ENCODE measurements around the gene OR10A5.

OR10A5 gene

DNA sequence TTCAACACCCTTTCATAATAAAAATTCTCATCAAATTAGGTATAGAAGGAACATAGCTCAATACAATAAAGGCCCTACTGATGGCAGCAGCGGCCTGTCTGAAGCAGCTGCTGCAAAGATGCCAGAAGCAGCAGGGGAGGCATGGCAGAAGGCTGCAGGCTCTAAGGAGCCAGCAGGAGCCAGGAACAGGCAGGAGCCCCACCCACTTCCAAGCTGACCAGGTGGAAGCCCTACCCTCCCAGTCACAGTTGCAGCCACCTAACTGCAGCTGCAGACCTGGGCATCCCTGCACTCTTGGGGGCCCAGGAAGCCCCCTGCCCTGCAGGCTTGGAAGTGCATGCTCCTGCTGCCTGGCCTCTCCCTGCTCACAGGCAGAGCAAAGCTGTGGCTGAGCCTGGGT, 27.8 kb upstream of the OR10A5 start:
- TF ChIP-seq, protein P1, sequence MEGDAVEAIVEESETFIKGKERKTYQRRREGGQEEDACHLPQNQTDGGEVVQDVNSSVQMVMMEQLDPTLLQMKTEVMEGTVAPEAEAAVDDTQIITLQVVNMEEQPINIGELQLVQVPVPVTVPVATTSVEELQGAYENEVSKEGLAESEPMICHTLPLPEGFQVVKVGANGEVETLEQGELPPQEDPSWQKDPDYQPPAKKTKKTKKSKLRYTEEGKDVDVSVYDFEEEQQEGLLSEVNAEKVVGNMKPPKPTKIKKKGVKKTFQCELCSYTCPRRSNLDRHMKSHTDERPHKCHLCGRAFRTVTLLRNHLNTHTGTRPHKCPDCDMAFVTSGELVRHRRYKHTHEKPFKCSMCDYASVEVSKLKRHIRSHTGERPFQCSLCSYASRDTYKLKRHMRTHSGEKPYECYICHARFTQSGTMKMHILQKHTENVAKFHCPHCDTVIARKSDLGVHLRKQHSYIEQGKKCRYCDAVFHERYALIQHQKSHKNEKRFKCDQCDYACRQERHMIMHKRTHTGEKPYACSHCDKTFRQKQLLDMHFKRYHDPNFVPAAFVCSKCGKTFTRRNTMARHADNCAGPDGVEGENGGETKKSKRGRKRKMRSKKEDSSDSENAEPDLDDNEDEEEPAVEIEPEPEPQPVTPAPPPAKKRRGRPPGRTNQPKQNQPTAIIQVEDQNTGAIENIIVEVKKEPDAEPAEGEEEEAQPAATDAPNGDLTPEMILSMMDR (IDR thresholded peaks at IDR 0.05), result no peak
- no peak overlapping the region for H3K4me3 ChIP-seq (ENCODE audit: low read depth in 1 of 2, low read length in 1 of 2)
- peaks cover 3% of the 10 kb centered on the region for H3K27me3 ChIP-seq
- H3K36me3 ChIP-seq, result no peaks in the 10 kb centered on the region
- no peak overlapping the region for H3K27ac ChIP-seq
- no peaks in the 10 kb centered on the region for H3K9me3 ChIP-seq
- no peaks in the 10 kb centered on the region for H3K4me1 ChIP-seq (ENCODE audit: control insufficient read depth in 1 of 2, insufficient read depth in 1 of 2, low read depth in 1 of 2, low read length in 1 of 2)

DNA sequence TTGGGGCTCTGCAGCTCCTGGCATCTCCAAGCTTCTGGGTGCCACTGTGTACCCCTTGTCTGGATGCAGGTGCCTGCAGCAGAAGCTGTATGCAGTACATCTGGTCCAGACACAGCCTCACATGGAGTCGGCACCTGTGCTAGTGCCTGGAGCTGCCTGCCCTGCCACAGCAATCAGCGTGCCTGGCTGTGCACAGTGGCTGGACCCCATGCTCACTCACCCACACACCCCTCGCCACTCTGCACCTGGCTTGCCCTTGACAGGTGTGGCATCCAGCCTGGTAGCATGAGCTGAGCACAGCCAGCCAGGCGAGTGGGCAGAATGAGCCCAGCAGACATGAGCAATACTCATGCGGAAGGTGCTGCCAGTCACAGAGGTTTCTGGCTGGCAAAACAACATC, 26.5 kb upstream of the OR10A5 start:
- Histone ChIP-seq H3K27ac (no peak overlapping the region), H3K4me1 (ENCODE audit: control insufficient read depth in 1 of 2, insufficient read depth in 1 of 2, low read depth in 1 of 2, low read length in 1 of 2) (no peaks in the 10 kb centered on the region), H3K27me3 (peaks cover 3% of the 10 kb centered on the region), H3K36me3 (no peaks in the 10 kb centered on the region), H3K4me3 (ENCODE audit: low read depth in 1 of 2, low read length in 1 of 2) (no peak overlapping the region), H3K9me3 (no peaks in the 10 kb centered on the region)
- TF ChIP-seq, protein P1 (IDR thresholded peaks at IDR 0.05), result no peak

DNA sequence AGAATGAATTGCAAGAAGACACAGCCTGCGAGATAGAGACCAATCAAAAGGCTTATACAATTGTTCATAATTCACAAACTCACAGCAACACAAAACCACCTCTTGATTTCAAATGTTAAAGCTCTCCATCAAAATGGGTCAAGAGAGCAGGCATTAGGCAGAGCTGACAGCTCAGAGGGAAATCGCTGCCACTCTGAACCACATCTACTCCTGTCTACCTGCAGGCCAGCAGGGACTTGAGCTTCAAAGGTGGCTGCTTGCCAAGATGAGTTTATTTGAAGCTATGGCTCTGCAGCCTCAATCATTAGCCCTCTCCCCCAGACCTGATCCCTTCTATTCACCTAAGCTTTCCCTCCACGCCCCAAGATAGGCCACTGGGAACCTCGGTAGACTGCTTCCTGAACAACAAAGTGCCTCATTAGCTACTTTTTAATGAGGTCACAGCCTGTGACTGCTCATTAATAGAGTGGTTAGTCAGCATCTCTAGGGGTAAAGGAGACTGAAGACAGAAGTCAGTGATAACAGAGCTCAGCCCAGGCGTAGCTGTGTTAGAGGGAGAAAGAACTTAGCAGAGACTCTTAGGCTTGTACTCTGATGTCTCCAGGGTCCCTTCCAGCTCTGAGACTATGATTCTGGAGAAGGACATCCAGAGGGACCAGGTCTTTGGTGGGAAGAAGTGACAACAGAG, 21.2 kb upstream of the OR10A5 start:
- Histone ChIP-seq H3K4me1 (ENCODE audit: control insufficient read depth in 1 of 2, insufficient read depth in 1 of 2, low read depth in 1 of 2, low read length in 1 of 2) (no peaks in the 10 kb centered on the region), H3K27me3 (peaks cover 3% of the 10 kb centered on the region), H3K27ac (no peak overlapping the region), H3K4me3 (ENCODE audit: low read depth in 1 of 2, low read length in 1 of 2) (no peak overlapping the region), H3K9me3 (no peaks in the 10 kb centered on the region), H3K36me3 (no peaks in the 10 kb centered on the region)
- TF ChIP-seq, protein P1 (IDR thresholded peaks at IDR 0.05), result no peak

DNA sequence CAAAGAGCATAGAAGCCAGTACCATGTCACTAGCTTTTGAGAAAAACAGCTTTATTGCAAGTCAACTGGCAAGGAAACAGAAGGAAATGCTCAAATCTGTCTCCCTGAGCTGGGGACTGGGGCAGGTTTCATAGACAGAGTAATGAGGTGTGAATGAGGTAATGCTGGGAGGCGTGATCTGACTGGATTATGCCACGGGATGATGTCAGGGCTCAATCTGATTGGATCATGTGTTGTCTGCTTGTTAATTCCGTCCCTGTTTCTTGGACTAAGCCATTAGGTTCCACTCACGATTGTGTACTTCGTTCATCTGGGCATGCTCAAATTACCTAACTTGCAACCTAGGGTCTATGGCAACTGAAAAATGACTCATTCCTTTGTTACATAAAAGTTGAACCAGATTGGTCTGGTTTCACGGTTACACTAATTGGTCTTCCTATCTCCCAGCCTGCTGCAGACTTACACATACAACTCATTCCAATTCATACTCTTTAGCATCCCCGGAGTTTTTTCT, 20.2 kb upstream of the OR10A5 start:
- Histone ChIP-seq H3K36me3 (no peaks in the 10 kb centered on the region), H3K27me3 (peaks cover 3% of the 10 kb centered on the region)
- TF ChIP-seq, protein P1 (IDR thresholded peaks at IDR 0.05), result no peak

DNA sequence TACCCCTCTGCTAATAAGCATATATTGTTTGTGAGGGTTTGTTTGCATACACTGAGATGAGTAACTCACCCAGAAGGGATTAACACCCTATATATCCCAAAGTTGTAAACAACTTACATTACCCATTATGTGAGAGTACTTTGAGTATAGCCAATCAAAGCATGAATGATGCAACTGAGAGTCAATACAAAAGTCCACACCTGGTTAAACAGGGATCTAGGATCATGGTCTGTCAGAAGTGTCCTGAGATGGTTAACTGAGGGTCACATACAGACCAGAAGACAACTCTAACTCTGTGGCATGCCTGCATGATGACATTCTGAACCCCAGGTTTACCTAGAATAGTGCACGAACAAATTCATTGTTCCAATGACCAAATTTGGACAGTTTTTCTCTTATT, 17.4 kb upstream of the OR10A5 start:
- TF ChIP-seq, protein P1 (IDR thresholded peaks at IDR 0.05), result no peak
- no peaks in the 10 kb centered on the region for H3K9me3 ChIP-seq
- no peak overlapping the region for H3K27ac ChIP-seq
- H3K27me3 ChIP-seq, result no peaks in the 10 kb centered on the region
- H3K36me3 ChIP-seq, result no peaks in the 10 kb centered on the region
- H3K4me3 ChIP-seq (ENCODE audit: low read depth in 1 of 2, low read length in 1 of 2), result no peak overlapping the region
- H3K4me1 ChIP-seq (ENCODE audit: control insufficient read depth in 1 of 2, insufficient read depth in 1 of 2, low read depth in 1 of 2, low read length in 1 of 2), result no peaks in the 10 kb centered on the region

More for the DNA sequence above, 20.2 kb upstream of the OR10A5 start:
- H3K27ac ChIP-seq, result no peak overlapping the region
- no peaks in the 10 kb centered on the region for H3K4me1 ChIP-seq (ENCODE audit: control insufficient read depth in 1 of 2, insufficient read depth in 1 of 2, low read depth in 1 of 2, low read length in 1 of 2)
- no peak overlapping the region for H3K4me3 ChIP-seq (ENCODE audit: low read depth in 1 of 2, low read length in 1 of 2)
- no peaks in the 10 kb centered on the region for H3K9me3 ChIP-seq

Data from neutrophil (primary cell).